GF-D8 (cell line): Measurements from ENCODE around the gene CEP170B.
"Not testable (repeated sequence)": the region's sequence is repeated elsewhere in the genome, so short reads cannot be mapped to it uniquely, and the experiment has no call there.

Source experiments
- DNase-seq: peaks from one replicate; lab custom pipeline; 2025; lab: John Stamatoyannopoulos, UW

CEP170B gene

DNA sequence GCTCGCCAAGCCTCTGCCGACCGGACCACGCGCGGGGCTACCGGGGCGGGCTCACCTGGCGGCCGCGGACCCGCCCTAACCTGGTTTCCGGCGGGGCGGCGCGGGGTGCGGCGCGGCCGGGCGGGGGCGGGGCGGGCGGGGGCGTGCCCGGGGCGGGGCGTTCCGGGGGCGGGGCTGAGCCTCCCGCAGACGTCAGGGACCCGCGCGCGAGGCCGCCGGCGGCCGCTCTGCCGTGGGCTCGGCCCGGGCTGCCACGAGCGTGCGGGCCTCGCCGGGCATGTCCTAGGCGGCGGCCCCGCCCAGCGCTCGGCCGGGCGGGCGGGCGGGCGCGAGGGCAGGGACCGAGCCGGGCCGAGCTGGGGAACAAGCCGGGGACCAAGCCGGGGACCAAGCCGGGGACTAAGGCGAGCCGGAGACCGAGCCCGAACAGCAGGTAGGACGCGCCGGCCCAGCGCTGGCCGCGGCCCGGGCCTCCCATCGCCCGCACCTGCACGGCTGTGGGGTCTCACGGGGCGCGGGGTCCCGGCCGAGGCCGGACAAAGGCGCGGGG is at the start of gene CEP170B:
TSS of gene CEP170B (plus strand) at position 188 of the 550 bp plus-strand sequence. CDS start 3,183 bp downstream, outside the sequence.
- DNase-seq = no peak

DNA sequence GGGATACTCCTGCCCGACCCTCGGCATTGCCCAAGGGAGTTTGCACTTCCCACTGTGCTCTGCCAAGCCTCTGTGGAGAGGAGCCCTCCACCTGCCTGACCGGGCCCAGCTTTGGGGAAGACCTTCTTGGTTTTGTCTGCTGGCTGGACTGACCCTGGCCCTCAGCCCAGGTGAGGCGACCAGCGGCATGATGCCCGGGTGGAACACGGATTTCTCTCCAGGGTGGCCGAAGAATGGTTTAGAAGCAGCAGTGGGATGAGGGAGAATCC is 48.5 kb upstream of the CEP170B start:
- no peak for DNase-seq

DNA sequence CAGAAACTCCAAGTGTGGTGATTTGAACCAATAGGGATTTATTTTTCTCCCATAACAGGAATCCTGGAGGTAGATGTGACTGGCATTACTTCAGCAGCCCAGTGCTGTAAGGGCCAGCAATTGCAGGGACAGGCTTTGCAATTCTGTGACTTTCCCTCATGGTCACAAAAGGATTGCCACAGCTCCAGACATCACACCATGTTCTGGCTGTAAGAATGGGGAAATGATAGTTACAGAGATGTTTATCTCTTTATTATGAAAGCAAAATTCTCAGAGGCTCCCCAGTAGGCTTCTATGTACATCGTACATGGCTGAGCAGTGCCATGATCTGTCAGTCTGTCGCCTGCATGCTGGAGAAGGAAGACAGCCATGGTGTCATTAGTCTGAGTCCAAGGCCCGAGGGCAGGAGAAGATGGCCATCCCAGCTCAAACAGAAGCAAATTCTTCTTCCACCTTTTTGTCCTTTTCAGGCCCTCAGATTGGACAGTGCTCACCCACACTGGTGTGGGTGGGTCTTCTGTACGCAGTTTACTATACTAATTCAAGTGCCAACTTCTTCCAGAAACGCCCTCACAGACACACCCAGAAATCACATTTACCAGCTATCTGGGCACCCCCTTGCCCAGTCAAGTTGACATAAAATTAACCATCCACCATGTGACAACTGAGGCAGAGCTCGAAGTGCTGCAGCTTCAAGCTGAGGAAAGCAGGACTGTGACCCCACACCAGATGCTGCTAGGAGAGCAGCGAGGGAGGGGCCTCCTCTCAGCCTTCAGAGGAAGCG is 46.9 kb upstream of the CEP170B start:
- DNase-seq = no peak

DNA sequence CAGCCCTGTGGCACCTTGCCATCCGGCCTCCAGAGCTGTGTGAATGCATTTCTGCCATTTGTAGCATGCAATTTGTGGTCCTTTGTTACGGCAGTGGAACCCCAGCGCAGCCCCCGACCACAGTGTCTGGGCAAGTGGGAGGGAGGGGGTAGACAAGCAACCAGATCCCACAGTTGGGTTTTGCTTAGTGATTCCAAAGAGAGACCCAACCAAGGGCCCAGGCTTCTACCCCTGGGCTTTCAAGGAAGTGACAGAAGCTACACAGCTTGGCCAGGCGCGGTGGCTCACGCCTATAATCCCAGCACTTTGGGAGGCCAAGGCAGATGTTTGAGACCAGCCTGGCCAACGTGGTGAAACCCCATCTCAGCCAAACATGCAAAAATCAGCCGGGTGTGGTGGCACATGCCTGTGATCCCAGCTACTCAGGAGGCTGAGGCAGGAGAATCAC is 46.3 kb upstream of the CEP170B start:
- no peak for DNase-seq

DNA sequence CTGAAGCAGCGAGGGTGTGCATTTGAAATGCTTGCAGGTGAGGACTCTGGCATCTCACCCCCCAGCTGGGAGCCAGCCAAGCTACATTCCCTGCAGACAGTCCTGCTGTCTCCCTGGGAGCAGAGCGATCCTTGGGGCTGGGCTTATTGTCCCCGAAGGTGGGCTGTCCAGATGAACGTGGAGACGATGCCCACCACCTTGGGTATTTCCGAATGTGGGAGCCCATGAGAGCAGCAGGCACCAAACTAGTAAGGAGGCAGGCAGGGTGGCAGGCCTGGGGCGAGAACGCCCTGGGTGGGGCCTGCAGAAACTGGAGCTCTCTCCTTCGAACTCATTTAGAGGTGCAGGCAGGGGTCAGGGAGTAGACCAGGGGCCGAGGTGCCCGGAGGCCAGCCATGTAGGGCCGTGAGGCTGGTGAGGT is 45.7 kb upstream of the CEP170B start:
- DNase-seq = no peak

DNA sequence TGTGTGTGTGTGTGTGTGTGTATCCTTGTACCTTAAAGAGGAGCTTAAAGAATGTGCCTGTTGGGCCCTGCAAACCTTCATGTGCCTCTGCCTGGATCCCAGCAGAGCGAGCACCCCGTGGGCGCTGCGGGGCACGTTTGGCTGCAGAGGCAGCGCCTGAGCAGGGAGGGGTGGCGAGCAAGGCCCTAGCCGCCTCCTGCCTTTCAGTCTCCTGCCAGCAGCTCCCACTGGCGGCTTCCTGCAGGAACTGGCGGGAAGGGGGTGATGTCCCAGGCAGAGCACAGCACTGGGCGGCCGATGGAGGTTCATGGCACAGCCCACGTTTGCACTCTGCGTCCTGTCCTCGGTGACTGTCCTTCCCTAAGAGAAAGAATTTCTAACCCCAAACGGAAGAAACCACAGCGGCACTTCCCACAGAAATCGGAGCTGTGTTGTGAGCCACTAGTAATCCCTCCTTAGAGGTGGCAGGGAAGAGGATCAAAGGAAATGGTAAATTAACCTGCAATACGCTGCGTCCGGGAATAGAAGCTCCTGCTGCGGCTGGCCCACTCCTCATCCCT is 44.3 kb upstream of the CEP170B start:
- no peak for DNase-seq

DNA sequence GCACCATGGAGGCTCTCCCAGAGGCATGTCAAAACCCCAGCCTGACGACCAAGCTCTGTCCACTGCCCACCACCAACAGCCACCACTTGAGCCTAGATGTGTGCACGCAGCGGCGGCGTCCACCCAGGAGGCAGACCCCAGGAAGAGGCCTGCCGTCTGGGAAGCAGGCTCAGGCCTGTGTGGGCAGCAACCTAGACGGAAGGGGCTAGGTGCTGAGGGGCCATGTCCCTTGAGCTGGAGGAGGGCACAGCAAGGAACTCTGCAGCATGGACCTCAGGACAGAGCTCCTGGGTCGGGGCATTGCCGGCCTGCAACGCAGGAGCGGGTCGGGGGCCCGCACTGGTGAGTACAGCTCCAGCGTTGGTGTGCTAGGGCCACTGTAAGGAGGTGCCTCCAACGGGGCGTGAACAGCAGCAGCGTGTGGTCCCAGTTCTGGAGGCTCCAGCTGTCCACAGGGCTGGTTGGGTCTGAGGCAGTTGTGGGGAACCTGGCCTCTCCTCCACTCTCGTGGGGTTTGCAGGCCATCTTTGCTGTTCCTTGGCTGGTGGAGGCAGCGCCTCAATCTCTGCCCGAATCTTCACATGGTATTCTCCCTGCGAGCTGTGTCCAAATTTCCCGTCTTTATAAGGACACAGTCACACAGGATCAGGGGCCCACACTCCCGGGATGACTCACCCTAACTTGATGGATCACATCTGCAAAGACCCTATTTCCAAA is 43.7 kb upstream of the CEP170B start:
- DNase-seq = no peak

DNA sequence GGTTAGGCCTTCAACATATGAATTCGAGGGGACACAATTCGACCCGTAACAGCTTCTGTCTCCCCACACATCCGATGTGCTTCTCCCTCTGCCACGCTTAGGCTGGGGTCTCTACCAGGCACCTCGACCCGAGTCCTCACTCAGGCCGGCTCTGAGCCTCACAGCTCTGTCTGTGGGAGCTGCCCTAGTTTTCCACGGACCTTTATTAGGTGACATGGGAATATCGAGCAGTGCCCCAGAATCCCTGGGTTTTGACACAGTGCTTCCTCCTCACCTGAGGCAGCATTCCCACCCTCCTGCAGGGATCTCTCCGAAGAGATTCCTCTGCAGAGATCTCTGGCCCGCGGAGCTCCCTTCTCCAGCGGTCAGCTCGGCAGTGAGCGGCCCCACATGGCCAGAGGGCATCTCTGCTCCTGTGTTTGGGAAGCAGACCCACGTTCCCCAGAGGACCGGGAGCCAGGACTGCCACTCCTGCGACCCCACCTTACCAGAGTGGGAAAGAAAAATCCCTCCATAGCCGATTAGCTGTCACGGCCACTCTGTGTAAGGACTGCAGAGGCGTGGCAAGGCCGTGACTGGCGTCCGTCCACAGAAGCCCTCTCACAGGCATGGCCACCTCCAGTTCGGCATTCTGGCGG is 43.0 kb upstream of the CEP170B start:
- no peak for DNase-seq

DNA sequence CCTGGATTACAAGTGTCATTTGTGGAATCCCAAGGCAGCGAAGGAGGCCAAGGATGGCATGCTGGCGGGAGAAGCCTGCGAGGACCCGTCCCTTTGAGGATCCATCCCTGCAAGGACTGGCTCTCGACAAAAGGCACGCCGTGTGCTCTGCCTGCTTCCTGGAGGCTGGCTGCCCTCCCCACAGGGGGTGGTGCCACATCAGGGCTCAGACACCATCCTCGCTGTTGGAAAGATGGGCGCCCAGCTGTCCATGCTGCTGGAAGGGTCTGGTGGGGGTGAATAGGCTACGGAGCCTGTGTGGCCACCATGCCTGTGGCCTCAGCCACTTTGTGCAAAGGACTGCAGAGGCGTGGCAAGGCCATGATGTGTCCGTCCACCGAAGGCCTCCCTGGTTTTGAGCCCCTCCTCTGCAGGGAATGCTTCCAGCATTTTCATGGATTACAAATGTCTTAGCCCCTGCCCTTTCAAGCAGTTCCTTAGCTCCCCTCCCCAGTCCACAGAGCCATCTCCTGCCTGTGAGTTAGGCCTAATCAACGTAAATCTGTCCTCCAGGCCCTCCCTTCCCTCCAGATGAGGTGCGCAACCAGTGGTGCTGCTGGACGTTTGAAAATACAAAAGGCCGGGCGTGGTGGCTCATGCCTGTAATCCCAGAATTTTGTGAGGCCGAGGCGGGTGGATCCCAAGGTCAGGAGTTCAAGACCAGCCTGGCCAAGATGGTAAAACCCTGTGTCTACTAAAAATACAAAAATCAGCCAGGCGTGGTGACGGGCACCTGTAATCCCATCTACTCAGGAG is 42.0 kb upstream of the CEP170B start:
- DNase-seq = no peak

DNA sequence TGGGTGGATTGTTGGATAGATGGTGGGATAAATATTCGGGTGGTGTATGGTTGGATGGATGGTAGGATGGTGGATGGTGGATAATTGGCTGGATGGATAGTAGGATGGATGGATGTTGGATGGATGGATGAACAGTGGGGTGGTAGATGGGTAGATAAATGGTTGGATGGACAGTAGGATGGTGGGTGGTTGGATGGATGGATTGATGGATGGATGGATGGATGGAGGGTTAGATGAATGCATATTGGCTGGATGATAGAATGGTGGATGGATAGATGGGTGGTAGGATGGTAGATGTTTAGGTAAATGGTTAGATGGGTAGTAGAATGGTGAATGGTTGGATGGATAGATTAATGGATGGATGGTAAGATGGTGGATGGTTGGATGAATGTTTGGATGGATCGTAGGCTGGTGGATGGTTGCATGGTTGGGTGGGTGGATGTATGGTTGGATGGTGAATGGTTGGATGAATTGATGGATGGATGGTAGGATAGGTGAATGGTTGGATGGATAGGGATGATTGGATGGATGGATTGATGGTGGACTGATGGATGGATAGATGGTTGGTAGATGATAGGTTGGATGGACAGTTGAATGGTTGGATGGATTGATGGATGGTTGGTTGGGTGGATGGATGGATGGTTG is 40.6 kb upstream of the CEP170B start:
- no peak for DNase-seq

DNA sequence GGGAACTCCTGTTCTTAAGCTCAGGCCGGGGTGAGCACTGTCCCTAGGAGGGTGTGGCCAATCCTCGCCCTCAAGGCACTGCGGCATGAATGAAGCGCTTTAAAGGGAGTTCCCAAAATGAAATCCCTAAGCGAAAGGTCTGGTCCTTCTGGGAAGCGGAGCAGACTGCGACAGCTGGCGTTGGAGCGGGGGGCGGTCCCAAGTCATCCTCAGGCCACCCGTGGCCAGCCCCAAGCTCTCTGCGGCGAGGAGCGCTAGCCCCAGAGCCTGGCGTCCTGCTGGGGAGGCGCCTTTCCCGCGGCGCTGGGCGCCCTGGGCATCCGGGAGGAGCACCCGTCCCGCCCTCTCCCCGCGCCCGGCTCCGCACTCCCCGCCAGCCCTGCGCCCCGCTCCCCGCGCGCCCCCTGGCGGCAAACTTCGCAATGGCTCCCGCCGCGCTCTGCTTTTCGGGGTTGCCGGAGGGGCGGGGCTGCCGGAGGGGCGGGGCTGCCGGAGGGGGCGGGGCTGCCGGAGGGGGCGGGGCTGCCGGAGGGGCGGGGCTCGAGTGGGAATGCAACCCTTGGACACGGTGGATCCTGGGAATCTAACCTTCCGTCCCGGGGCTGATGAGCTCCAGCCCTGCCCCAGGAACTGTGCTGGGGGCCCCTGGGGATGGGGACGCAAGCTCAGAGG is 38.7 kb upstream of the CEP170B start:
- no peak for DNase-seq

DNA sequence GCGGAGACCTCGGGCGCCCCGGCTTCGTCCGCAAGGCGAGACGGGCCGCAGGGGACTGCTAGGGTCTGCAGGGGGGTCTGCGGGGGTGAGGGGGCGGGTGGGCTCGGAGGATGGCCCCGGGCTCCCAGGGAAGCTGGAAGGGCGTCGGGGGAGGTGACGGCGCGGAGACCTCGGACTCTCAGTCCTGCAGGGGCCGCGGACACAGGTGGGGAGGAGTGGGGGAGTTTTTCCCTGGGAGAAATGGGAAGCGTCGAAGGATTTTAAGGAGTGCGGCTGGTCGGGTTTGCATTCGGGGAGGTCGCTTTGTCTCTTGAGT is 38.2 kb upstream of the CEP170B start:
- DNase-seq = no peak

DNA sequence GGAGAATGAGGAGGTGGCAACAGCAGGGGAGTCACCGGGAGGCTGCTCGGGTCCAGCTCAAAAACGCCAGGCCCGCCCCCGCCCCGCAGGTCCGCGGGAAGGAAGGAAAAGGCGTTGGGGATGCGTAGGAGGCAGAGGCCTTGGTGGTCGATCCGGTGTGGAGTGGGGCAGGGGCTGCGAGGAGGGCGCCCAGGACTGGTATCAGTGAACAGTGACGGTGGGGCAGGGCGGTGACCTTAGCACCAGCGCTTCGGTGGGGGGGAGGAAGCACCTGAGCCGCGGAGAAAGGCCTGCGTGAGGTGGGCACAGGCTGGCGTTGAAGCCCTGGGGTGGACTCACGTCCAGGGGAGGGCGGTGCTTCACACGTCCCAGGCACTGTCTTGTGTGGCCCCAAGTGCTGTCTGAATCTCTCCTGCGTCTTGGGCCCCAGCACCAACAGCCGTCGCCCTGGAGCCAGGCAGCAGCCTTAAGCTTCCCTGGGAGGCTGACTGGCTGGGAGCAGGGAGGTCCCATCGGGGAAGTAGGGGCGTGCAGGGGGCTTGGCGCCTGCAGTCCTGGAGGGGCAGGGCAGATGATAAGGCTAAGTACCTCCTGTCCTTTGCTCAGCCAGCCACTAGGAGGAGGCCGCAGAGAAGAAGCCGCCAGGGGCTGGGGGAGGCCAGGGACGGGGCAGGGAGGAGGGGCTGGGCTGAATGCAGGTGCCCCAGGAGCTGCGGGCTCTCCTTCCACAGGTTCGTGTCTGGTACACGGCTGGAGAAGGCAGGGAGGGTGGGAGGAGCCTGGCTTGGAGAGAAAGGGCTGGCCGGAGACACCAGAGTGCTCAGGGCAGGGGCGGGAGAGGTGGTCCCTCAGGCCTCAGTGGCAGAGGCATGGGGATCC is 37.7 kb upstream of the CEP170B start:
- no peak for DNase-seq

DNA sequence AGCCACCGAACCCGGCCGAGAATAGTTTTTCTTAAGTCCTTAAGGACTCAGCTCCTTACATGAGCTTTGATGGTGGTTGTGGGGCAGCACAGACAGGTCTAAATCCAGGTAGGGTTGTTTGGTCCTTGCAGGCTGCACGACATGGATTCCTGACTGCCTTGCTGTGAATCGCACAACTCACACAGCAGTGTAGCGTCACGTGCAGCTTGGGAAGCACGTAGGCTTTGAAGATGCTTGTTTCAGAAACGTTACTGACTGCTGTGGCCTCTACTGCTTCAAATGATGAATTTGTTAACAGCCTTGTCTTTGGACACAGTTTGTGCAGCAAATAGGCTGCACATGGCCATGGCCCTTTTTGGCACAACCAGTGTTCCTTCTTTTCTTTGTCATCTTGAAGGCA is 34.3 kb upstream of the CEP170B start:
- no peak for DNase-seq

DNA sequence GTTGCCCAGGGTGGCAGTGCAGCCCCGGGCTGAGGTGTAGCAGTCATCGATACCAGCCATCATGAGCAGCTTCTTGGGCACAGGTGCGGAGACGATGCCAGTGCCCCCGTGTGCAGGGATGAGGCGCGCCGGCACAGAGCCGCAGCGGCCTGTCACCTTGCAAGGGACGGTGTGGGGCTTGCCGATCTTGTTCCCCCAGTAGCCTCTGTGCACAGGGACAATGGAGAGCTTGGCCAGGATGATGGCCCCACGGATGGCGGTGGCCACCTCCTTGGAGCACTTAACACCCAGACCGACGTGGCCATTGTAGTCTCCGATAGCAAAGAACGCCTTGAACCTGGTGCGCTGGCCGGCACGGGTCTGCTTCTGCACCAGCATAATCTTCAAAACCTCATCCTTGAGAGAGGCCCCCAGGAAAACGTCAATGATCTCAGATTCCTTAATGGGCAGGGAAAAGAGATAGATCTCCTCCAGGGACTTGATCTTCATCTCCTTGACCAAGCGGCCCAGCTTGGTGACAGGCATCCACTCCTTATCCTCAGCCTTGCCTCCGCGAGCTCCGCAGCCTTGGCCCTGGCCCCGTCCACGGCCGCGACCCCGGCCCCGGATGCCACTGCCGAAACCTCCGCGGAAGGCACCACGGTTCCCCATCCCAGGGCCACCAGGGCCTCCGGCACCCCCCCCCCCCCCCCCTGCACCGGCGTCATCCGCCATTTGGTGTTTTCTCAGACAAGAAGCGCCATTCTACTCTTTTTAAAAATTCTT is 28.7 kb upstream of the CEP170B start:
- DNase-seq = not testable (repeated sequence)

DNA sequence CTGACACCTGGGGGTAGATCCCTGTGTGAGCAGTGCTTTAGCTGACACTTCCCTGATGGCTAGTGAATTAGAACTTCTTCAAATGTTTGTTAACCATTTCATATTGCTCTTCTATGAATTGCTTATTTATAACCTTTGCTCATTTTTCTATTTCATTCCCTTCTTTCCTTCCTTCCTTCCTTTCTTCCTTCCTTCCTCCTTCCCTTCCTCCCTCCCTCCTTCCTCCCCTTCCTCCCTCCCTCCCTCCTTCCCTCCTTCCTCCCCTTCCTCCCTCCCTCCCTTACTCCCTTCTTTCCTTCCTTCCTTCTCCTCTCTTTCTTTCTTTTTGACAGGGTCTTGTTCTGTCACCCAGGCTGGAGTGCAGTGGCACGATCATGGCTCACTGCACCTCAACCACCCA is 23.3 kb upstream of the CEP170B start:
- no peak for DNase-seq

DNA sequence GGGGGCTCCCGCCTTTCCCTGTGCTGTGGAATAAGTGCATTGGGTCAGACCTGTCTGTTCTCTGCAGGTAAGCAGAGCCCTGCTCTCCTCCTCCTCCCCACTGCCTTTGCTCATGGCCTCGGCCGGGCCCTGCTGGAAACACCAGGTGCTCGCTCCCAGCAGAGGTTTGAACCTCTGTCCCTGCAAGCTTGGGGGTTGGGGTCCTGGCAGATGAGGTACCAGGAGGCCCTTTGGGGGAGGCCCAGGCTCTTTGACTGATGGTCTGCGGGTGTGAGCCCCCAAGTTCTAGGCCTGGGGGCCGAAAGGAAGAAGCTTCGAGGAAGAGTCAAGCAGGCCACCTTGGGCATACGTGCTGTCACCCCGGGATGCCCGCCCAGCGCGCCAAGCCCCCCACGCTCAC is 22.1 kb upstream of the CEP170B start:
- DNase-seq = no peak

DNA sequence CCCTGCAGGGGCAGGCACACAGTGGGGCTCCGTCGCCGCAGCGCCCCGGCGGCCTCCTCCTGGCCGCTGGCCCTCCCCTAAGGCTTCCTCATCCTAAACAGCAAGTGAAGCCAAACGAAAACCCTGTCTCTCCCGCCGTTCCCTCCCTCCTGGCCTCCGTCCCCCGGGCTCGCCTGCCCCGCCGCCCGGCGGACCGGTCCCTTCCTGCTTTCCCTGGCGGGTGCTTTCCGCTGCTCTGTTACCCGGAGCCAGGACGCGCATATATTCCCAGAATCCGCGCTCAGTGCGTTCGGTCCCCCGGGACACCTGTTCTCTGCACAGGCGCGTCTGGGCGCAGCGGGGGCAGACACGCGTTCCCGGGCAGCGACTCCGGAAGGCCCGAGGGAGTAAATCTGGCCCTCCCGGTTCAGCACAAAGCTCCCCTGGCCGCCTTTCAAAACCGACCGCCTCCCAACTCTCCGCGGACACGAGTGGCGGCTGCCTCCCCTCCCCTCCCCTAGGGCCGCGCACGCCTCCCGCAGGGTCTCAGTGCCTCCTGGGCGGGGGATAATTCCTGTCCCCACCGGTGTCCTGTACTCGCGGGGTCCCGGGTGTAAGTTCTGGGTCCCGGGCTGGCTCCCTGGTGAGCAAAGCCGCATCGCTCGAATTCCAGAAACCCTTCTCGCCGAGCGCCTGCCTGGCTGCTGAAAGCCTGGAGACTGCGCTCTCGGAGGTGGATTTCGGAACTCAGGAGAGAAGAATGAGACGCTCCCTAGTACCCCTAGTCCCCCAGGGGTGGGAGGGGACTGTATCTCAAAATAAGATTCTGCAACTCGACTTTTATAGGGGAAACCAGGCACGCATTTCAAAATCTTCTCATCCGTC is 21.4 kb upstream of the CEP170B start:
- no peak for DNase-seq
